ENCODE measurements around the gene MYPN. TPM values are rescaled to one million over a fixed set of nuclear protein-coding genes. Genes with fewer than 3 reads are reported as not detected.

MYPN gene
- polyA plus RNA-seq, 3 donors = 0.05 to 0.10 TPM; not detected in 1

Other genes starting within 250 kb of the MYPN start
- 10 to 100 TPM; 32.9 to 35.1 (median 33.3) TPM for gene SIRT1, start 224.8 kb upstream of the MYPN start, polyA plus RNA-seq (ENCODE audit: insufficient read length in 3 of 3)
- gene HERC4, start 34.2 kb upstream of the MYPN start, polyA plus RNA-seq (ENCODE audit: insufficient read length in 3 of 3) = 10 to 100 TPM; 38.2 to 56.2 (median 55.0) TPM
- 1 to 10 TPM; 1.4 to 2.6 (median 1.4) TPM for gene ATOH7, start 122.6 kb downstream of the MYPN start, polyA plus RNA-seq (ENCODE audit: insufficient read length in 3 of 3)
- 100 to 1,000 TPM; 322 to 401 (median 374) TPM for gene HNRNPH3, start 222.6 kb downstream of the MYPN start, polyA plus RNA-seq (ENCODE audit: insufficient read length in 3 of 3)
- 10 to 100 TPM; 58.0 to 98.2 (median 92.0) TPM for gene PBLD, start 223.4 kb downstream of the MYPN start, polyA plus RNA-seq (ENCODE audit: insufficient read length in 3 of 3)